OCI-LY7 (cell line): ENCODE results near the gene TMEM30B.

Experiments used
- CTCF ChIP-seq: fragments of 200-600 bp; sonication (generic); conservative IDR thresholded peaks from 2 replicates; pipeline ENCODE4 v1.5.1; 2014; ENCODE audit warnings: mild to moderate bottlenecking, antibody characterized with exemption, low read length, moderate library complexity, mixed read lengths
- EZH2phosphoT487 ChIP-seq: fragments of 200-600 bp; sonication (generic); IDR thresholded peaks from 2 replicates; pipeline ENCODE4 v1.6.1; 2018; ENCODE audit warnings: low read depth, borderline replicate concordance, mild to moderate bottlenecking, mixed run types, antibody characterized with exemption, low read length, moderate library complexity, mixed read lengths

GRCh38 chr14:61290701-61291100 is 9.6 kb upstream of the TMEM30B start:
- TF ChIP-seq CTCF (no peak), EZH2phosphoT487 (no peak)
